Measurements from ENCODE around the gene QRFP.

The QRFP gene

GRCh38 chr9:130874783-130875182 lies 21.8 kb downstream of the QRFP start:
- no peak for TF ChIP-seq CTCF (IDR thresholded peaks at IDR 0.05; ENCODE audit: control insufficient read depth, insufficient read depth, low read depth, low read length, missing control alignments)
- H3K4me3 ChIP-seq (ENCODE audit: control insufficient read depth, low read depth, low read length): no peak overlapping the region
- no peak for DNase-seq (ENCODE audit: low read depth)

GRCh38 chr9:130873966-130874365 lies 22.6 kb downstream of the QRFP start:
- TF ChIP-seq CTCF (IDR thresholded peaks at IDR 0.05; ENCODE audit: control insufficient read depth, insufficient read depth, low read depth, low read length, missing control alignments): no peak
- no peak overlapping the region for H3K4me3 ChIP-seq (ENCODE audit: control insufficient read depth, low read depth, low read length)
- no peak for DNase-seq (ENCODE audit: low read depth)

GRCh38 chr9:130872912-130873503 lies 23.6 kb downstream of the QRFP start:
- H3K4me3 ChIP-seq (ENCODE audit: control insufficient read depth, low read depth, low read length): no peak overlapping the region
- TF ChIP-seq CTCF (IDR thresholded peaks at IDR 0.05; ENCODE audit: control insufficient read depth, insufficient read depth, low read depth, low read length, missing control alignments): no peak
- no peak for DNase-seq (ENCODE audit: low read depth)

- TF ChIP-seq CTCF (IDR thresholded peaks at IDR 0.05; ENCODE audit: control insufficient read depth, insufficient read depth, low read depth, low read length, missing control alignments): no peak
- no peak for DNase-seq (ENCODE audit: low read depth)
- H3K4me3 ChIP-seq (ENCODE audit: control insufficient read depth, low read depth, low read length): no peak overlapping the region
These were observed 24.1 kb downstream of the QRFP start for GRCh38 chr9:130872508-130872907.

- TF ChIP-seq CTCF (IDR thresholded peaks at IDR 0.05; ENCODE audit: control insufficient read depth, insufficient read depth, low read depth, low read length, missing control alignments): no peak
- DNase-seq (ENCODE audit: low read depth): no peak
- H3K4me3 ChIP-seq (ENCODE audit: control insufficient read depth, low read depth, low read length): no peak overlapping the region
These were observed 24.5 kb downstream of the QRFP start for GRCh38 chr9:130872093-130872492.

- no peak for DNase-seq (ENCODE audit: low read depth)
- H3K4me3 ChIP-seq (ENCODE audit: control insufficient read depth, low read depth, low read length): no peak overlapping the region
- TF ChIP-seq CTCF (IDR thresholded peaks at IDR 0.05; ENCODE audit: control insufficient read depth, insufficient read depth, low read depth, low read length, missing control alignments): no peak
These were observed 25.1 kb downstream of the QRFP start for GRCh38 chr9:130871395-130872062.

All from AG09309 (cell line).